ENCODE data around the gene RARRES2.
"Not testable (repeated sequence)": the region's sequence is repeated elsewhere in the genome, so short reads cannot be mapped to it uniquely, and the experiment has no call there.

Gene RARRES2

DNA sequence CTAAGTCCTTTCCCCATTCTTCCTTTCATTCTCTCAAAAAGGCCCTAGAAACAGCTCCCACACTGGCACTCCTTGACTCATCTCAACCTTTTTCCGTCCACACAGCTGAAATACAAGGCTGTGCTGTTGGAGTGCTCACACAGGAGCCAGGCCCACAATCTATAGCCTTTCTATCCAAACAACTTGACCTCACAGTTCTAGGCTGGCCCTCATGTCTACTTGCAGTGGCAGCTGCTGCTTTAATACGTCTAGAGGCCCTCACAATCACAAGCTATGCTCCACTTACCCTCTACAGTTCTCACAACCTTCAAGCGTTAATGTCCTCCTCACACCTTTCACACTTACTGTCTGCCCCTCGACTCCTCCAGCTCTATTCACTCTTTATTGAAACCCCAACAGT lies 30.3 kb downstream of the RARRES2 start:
- Histone ChIP-seq H3K36me3 (ENCODE audit: insufficient read depth) (no peaks in the 10 kb centered on the region), H3K9ac (no peak overlapping the region), H3K4me1 (ENCODE audit: low read depth, poor library complexity, severe bottlenecking) (peaks cover 47% of the 10 kb centered on the region), H4K20me1 (ENCODE audit: insufficient read depth) (no peaks in the 10 kb centered on the region), H3K4me3 (IDR thresholded peaks at IDR 0.05; ENCODE audit: insufficient read depth, low read depth, low read length) (no peak overlapping the region), H3K79me2 (ENCODE audit: insufficient read depth, low read depth) (peaks cover 18% of the 10 kb centered on the region), H2AFZ (ENCODE audit: low read depth) (no peak overlapping the region), H3K27ac (no peak overlapping the region), H3K4me2 (no peak overlapping the region), H3K27me3 (ENCODE audit: insufficient read depth, low read depth) (no peaks in the 10 kb centered on the region)
- TF ChIP-seq, protein P1, sequence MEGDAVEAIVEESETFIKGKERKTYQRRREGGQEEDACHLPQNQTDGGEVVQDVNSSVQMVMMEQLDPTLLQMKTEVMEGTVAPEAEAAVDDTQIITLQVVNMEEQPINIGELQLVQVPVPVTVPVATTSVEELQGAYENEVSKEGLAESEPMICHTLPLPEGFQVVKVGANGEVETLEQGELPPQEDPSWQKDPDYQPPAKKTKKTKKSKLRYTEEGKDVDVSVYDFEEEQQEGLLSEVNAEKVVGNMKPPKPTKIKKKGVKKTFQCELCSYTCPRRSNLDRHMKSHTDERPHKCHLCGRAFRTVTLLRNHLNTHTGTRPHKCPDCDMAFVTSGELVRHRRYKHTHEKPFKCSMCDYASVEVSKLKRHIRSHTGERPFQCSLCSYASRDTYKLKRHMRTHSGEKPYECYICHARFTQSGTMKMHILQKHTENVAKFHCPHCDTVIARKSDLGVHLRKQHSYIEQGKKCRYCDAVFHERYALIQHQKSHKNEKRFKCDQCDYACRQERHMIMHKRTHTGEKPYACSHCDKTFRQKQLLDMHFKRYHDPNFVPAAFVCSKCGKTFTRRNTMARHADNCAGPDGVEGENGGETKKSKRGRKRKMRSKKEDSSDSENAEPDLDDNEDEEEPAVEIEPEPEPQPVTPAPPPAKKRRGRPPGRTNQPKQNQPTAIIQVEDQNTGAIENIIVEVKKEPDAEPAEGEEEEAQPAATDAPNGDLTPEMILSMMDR (conservative IDR thresholded peaks at IDR 0.05; ENCODE audit: low read depth, low read length), result no peak

DNA sequence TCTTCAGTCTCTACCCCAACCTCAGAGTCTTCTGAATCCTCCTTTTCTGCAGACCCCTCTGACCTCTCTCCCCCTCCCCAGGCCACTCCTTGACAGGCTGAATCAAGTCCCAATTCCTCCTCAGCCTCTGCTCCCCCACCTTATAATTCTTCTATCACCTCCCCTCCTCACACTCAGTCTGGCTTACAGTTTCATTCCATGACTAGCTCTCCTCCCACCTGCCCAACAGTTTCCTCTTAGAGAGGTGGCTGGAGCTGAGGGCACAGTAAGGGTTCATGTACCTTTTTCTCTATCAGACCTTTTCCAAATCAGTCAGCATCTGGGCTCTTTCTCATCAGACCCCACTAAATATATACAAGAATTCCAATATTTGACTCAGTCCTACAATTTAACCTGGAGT lies 32.9 kb downstream of the RARRES2 start:
- Histone ChIP-seq H4K20me1 (ENCODE audit: insufficient read depth) (no peaks in the 10 kb centered on the region), H3K79me2 (ENCODE audit: insufficient read depth, low read depth) (peaks cover 10% of the 10 kb centered on the region), H3K27ac (no peak overlapping the region), H2AFZ (ENCODE audit: low read depth) (no peak overlapping the region), H3K27me3 (ENCODE audit: insufficient read depth, low read depth) (no peaks in the 10 kb centered on the region), H3K9ac (no peak overlapping the region), H3K4me2 (no peak overlapping the region), H3K36me3 (ENCODE audit: insufficient read depth) (no peaks in the 10 kb centered on the region), H3K4me3 (IDR thresholded peaks at IDR 0.05; ENCODE audit: insufficient read depth, low read depth, low read length) (no peak overlapping the region), H3K4me1 (ENCODE audit: low read depth, poor library complexity, severe bottlenecking) (peaks cover 36% of the 10 kb centered on the region)
- TF ChIP-seq, protein P1 (conservative IDR thresholded peaks at IDR 0.05; ENCODE audit: low read depth, low read length), result no peak

DNA sequence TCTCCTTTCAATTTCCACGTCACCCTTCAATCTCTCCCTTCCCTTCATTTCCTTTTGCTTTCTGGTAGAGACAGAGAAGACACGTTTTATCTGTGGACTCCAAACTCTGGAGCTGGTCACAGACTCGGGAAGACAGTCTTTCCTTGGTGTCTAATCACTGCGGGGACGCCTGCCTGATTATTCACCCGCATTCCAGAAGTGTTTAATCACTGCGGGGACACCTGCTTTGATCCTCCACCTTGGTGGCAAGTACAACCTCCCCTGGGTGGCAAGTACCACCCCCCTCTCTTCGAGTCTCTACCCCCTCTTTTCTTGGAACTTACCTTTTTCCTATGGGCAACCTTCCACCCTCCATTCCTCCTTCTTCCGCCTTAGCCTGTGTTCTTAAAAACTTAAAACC lies 33.5 kb downstream of the RARRES2 start:
- H4K20me1 ChIP-seq (ENCODE audit: insufficient read depth), result no peaks in the 10 kb centered on the region
- no peak overlapping the region for H3K4me3 ChIP-seq (IDR thresholded peaks at IDR 0.05; ENCODE audit: insufficient read depth, low read depth, low read length)
- H3K9ac ChIP-seq, result no peak overlapping the region
- H3K4me2 ChIP-seq, result no peak overlapping the region
- TF ChIP-seq, protein P1 (conservative IDR thresholded peaks at IDR 0.05; ENCODE audit: low read depth, low read length), result no peak
- no peaks in the 10 kb centered on the region for H3K27me3 ChIP-seq (ENCODE audit: insufficient read depth, low read depth)
- H3K27ac ChIP-seq, result no peak overlapping the region
- no peak overlapping the region for H2AFZ ChIP-seq (ENCODE audit: low read depth)
- no peaks in the 10 kb centered on the region for H3K36me3 ChIP-seq (ENCODE audit: insufficient read depth)
- H3K79me2 ChIP-seq (ENCODE audit: insufficient read depth, low read depth), result peaks cover 6% of the 10 kb centered on the region
- H3K4me1 ChIP-seq (ENCODE audit: low read depth, poor library complexity, severe bottlenecking), result peaks cover 30% of the 10 kb centered on the region

DNA sequence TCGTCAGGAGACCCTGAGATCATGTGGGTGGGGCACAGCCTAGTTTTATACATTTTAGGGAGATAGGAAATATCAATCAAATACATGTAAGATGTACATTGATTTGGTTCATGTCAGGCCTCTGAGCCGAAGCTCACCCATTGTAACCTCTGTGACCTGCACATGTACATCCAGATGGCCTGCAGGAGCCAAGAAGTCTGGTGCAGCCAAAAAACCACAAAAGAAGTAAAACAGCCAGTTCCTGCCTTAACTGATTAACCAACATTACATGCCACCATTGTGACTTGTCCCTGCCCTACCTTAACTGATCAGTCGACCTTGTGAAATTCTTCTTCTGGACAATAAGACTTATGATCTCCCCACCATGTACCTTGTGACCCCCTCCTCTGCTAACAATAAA lies 34.3 kb downstream of the RARRES2 start:
- H4K20me1 ChIP-seq (ENCODE audit: insufficient read depth), result no peaks in the 10 kb centered on the region
- H3K79me2 ChIP-seq (ENCODE audit: insufficient read depth, low read depth), result peaks cover 6% of the 10 kb centered on the region
- peaks cover 22% of the 10 kb centered on the region for H3K4me1 ChIP-seq (ENCODE audit: low read depth, poor library complexity, severe bottlenecking)
- H3K27me3 ChIP-seq (ENCODE audit: insufficient read depth, low read depth), result no peaks in the 10 kb centered on the region
- no peak overlapping the region for H3K4me2 ChIP-seq
- no peak overlapping the region for H3K4me3 ChIP-seq (IDR thresholded peaks at IDR 0.05; ENCODE audit: insufficient read depth, low read depth, low read length)
- no peak overlapping the region for H2AFZ ChIP-seq (ENCODE audit: low read depth)
- H3K36me3 ChIP-seq (ENCODE audit: insufficient read depth), result no peaks in the 10 kb centered on the region
- TF ChIP-seq, protein P1 (conservative IDR thresholded peaks at IDR 0.05; ENCODE audit: low read depth, low read length), result no peak
- no peak overlapping the region for H3K9ac ChIP-seq
- no peak overlapping the region for H3K27ac ChIP-seq

DNA sequence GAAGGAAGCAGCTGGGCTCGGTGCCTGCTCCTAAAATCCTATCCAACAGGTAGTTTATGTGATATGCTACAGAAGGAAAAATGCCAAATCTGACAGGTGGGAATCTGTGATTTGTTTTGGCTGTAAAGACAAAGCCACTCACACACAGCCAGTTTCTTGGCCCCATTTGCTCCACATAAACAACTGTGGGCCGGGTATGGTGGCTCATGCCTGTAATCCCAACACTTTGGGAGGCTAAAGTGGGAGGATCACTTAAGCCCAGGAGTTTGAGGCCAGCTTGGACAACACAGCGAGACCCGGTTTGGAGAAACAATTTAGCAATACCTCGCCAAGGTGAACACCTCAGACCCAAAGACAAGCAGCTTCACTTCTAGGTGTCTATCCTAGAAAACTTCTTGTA lies 35.1 kb downstream of the RARRES2 start:
- H3K27me3 ChIP-seq (ENCODE audit: insufficient read depth, low read depth); H3K27ac ChIP-seq; H3K4me3 ChIP-seq (IDR thresholded peaks at IDR 0.05; ENCODE audit: insufficient read depth, low read depth, low read length); H4K20me1 ChIP-seq (ENCODE audit: insufficient read depth); H3K4me2 ChIP-seq; H2AFZ ChIP-seq (ENCODE audit: low read depth); H3K79me2 ChIP-seq (ENCODE audit: insufficient read depth, low read depth); H3K36me3 ChIP-seq (ENCODE audit: insufficient read depth); H3K9ac ChIP-seq: not testable (repeated sequence)
- peaks cover 20% of the 10 kb centered on the region for H3K4me1 ChIP-seq (ENCODE audit: low read depth, poor library complexity, severe bottlenecking)

DNA sequence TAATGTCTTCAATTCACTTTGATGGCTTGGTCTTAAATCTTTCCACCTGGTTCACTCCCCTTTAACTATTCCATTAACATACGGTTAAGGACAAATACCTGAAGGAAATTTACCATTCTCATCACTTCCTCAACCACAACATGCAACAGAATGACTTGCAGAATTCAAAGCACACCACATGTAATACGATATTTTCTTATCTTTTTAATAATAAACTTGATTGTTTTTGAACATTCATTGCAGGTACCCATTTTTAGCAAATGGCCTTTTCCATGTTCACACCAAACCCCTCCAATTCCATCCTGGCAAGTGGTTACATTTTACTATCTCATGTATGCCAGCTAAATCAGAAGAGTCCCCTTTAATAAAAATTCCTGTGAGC lies 35.5 kb downstream of the RARRES2 start:
- H4K20me1 ChIP-seq (ENCODE audit: insufficient read depth); H3K4me2 ChIP-seq; H3K36me3 ChIP-seq (ENCODE audit: insufficient read depth); H3K79me2 ChIP-seq (ENCODE audit: insufficient read depth, low read depth); H2AFZ ChIP-seq (ENCODE audit: low read depth); H3K9ac ChIP-seq; H3K27me3 ChIP-seq (ENCODE audit: insufficient read depth, low read depth); H3K4me3 ChIP-seq (IDR thresholded peaks at IDR 0.05; ENCODE audit: insufficient read depth, low read depth, low read length); H3K27ac ChIP-seq: not testable (repeated sequence)
- H3K4me1 ChIP-seq (ENCODE audit: low read depth, poor library complexity, severe bottlenecking), result peaks cover 20% of the 10 kb centered on the region

DNA sequence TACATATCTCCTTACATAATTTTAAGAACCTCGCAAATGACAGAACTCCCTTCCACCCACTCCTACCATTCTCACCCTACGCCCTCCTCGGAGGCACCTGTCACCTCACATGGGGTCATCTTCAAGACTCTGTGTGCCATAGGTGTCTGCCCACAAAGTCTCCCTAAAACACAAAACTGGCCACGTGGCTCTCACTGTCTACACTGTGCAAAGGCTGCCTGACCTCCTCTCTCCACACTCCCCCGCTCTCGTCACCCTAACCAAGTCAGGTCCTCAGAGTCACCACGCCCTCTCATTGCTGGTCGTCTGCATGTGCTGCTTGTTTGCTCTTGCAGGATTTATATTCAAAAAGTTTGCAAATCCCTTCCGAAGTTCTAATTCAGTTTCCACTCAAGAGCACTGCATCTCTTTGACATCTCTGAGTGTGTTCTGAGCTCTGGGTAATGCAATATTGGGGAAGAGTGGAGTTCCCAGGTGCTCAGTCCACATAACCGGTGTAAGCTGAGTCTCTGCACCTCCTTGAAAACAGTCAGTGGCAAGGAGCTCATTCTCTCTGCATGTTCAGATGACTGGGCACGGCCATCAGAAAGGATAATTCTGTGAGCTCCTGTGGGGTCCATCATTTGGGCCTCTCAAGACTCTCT lies 36.0 kb downstream of the RARRES2 start:
- H3K36me3 ChIP-seq (ENCODE audit: insufficient read depth), result not testable (repeated sequence)

More for the DNA sequence above, 36.0 kb downstream of the RARRES2 start:
- peaks cover 20% of the 10 kb centered on the region for H3K4me1 ChIP-seq (ENCODE audit: low read depth, poor library complexity, severe bottlenecking)
- not testable (repeated sequence) for H3K27ac ChIP-seq; H3K4me3 ChIP-seq (IDR thresholded peaks at IDR 0.05; ENCODE audit: insufficient read depth, low read depth, low read length); H3K27me3 ChIP-seq (ENCODE audit: insufficient read depth, low read depth); H4K20me1 ChIP-seq (ENCODE audit: insufficient read depth); H3K9ac ChIP-seq; H3K4me2 ChIP-seq; H2AFZ ChIP-seq (ENCODE audit: low read depth); H3K79me2 ChIP-seq (ENCODE audit: insufficient read depth, low read depth)

All from KMS-11 (cell line).